ENCODE data around the gene YWHAG. TPM values are rescaled to one million over a fixed set of nuclear protein-coding genes. Genes with fewer than 3 reads are reported as not detected.
"Not testable (repeated sequence)": the region's sequence is repeated elsewhere in the genome, so short reads cannot be mapped to it uniquely, and the experiment has no call there.

The YWHAG gene
- total RNA-seq, 1 experiment from 2014 or later: 113 TPM

DNA sequence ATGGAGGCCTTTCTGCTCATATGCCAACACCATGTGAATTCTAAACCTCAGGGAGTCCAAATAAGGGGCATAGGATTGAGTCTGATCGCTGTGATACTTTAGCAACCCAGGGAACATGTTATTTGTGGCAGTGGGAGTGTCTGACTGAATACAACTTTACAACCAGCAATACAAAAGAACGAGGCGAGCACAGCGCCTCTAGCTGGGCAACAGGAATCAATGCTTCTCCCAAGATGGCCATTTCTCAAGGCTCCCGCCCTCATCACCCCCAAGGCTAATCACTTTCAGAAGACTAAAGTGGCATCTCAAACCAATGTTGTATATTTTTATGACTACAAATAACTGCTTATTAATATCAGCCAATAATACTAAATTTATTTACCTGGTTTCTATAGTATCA, 28.1 kb downstream of the YWHAG start:
- DNase-seq (ENCODE audit: low spot score): no peak
- in situ Hi-C loops (cut with HindIII; ENCODE audit: low sequenced_read_pairs): no loop called here

DNA sequence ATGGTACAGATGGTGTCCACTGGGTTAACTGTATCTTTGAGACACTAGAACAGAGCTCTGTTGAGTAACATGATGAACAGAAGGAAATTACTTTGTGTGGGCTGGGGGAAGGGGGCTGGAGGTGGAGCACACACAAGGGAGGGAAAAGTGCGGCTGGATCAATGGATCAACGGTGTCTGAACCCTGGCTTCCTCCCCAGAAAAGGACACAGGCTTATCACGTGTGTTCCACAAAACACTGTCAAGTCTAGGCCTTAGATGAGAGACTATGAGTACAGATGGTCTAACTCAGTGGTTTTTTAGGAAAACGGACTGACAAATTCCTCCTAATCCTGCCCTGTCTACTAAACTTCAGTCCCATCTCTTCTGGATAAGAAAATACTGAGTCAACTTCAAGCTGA, 28.5 kb downstream of the YWHAG start:
- in situ Hi-C loops (cut with HindIII; ENCODE audit: low sequenced_read_pairs): no loop called here
- DNase-seq (ENCODE audit: low spot score): no peak

DNA sequence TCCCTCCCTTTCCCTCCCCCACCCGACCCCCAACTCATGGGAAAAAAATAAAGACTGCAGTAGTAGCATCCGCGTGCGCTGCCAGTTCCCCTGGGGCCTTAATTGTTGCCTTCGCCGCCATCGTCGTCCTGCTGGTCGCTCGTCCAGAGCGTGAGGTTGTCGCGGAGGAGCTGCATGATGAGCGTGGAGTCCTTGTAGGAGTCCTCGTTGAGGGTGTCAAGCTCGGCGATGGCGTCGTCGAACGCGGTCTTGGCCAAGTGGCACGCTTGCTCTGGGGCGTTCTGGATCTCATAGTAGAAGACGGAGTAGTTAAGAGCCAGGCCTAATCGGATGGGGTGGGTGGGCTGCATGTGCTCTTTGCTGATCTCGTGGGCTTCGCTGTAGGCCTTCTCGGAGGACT, 29.3 kb downstream of the YWHAG start:
- in situ Hi-C loops (cut with HindIII; ENCODE audit: low sequenced_read_pairs): no loop called here
- DNase-seq (ENCODE audit: low spot score): no peak

DNA sequence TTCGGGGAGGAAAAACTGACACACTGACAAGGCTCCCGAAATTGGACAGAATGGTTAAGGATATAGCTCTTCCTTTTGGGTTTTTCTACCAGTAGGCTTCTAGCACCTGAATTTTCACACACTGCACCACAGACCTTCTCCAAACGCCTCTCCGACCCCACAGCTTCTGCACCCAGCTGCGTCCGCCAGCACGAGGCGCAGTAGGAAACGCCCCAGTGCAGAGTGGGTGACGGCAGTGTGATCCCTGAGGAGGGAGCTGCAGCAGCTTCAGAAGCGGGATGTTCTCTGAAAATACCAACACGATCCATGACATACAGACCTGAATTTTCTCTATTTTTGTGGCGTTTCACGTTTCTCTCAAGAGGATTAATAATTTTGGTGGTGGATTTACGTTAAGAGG, 30.4 kb downstream of the YWHAG start:
- no peak for DNase-seq (ENCODE audit: low spot score)
- in situ Hi-C loops (cut with HindIII; ENCODE audit: low sequenced_read_pairs): no loop called here

DNA sequence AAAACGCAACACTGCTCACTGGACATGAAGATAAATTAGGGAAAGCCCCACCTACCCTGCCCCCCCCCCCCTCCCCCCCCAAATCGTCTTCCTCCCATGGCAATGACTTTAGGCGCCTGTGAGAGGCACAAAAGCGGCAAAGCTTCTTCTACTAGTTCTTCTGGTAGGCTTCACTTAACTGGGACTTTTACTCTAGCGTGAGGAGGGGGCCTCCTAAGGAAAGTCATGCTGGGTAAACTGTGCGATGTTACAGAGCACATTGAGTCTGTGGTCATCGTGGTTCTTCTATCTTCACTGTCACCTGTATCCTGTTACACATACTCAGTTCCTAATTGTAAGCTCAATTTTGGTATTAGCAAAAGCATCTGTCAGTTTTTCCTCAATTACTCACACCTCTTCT, 31.2 kb downstream of the YWHAG start:
- no peak for DNase-seq (ENCODE audit: low spot score)
- in situ Hi-C loops (cut with HindIII; ENCODE audit: low sequenced_read_pairs): no loop called here

DNA sequence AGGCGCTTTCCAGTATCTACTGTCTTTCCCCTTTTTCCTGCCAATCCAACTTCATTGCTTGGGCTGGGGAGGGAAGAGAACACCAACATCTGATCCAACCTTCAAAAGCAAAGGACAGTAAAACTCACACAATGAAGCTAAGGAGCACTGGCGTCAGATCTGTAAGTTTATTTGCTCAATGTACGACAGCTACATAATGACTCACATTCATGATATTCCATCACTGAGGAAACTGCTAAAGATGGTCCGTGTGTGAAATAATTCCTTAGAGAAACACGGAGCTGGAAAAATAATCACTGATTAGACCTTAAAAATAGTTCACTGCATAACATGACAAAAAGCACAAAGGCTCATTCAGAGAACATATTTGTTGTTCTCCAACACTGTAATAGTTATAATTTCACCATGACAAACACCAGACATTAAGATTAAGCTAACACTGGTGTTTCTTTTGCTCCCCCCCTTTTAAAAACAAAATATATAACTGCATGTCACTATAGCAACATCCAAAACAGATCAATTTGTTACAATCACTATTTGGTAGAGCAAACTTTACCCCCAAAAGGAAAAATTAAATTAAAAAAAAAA, 32.1 kb downstream of the YWHAG start:
- DNase-seq (ENCODE audit: low spot score): no peak
- in situ Hi-C loops (cut with HindIII; ENCODE audit: low sequenced_read_pairs): no loop called here

DNA sequence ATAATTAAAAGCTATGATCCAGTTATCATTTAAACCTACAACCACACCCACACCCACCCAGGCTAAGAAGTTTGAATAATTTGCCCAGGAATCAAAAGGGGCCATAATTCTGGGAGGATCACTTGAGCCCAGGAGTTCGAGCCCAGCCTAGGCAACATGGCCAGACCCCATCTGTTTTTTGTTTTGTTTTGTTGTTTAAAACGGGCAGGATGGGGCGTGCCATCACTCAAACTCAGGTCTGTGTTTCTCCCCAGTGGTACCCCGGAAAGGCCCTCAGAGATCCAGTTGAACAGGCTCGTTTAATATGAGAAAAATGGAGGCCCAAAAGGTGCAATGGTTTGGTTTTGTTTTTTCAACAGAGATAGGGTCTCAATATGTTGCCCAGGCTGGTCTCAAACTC, 33.0 kb downstream of the YWHAG start:
- in situ Hi-C loops (cut with HindIII; ENCODE audit: low sequenced_read_pairs): no loop called here
- DNase-seq (ENCODE audit: low spot score): no peak

DNA sequence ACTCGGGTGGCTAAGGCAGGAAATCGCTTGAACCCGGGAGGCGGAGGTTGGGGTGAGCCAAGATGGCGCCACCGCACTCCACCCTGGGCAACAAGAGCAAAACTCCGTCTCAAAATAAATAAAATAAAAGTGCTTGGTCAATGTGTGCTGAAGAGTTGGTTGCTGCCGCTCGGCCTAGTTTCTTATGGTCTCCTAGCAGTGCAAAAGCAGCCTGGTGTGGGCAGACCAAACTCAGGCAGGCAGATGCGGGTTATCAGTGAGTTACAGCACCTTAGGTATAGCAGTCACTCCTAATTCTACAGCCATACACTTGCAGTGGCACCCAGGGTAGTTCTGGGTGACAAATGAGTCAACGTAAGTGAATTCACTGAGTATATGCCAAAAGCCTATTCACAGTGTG, 33.7 kb downstream of the YWHAG start:
- in situ Hi-C loops (cut with HindIII; ENCODE audit: low sequenced_read_pairs): no loop called here
- DNase-seq (ENCODE audit: low spot score): no peak

DNA sequence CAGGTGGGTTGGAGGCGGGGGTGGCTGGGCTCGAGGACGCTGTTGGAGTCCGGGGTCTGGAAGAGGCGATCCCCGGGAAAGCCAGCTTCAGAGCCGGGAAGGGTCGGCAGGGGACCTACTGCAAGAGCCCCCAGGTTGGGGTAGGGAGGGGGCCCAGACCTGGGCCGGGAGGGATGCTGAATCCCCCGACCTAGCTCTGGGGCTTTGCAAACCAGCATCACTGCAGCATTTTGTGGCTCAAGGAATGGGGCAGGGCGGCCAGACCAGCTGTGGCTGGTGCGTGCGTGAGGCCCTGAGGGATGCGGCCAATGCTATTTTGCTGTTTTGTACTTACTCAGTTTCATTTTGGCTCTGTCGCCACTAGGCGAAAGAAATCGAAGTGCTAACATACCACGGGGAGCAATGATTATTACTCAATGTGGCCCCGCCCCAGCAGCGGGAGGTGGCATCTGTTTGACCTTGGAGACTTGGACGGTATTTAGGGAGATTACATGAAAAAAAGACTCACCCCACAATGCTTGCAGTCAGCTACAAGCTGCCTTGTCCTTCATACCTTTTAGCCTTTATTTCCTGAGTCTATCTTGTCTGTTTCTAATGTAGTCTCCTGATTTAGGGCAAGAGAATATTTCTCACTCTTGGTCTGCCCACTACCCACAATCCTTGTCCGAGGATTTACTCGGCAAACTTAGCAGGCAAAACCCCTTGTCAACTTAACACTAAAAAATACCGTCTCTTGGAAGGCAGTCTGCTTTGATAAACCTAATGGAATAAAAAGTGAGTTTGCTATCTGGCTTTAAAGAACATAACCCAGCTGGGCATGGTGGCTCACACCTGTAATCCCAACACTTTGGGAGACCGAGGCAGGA, 40.1 kb downstream of the YWHAG start:
- DNase-seq (ENCODE audit: low spot score): peak; percentile 63
- in situ Hi-C loops (cut with HindIII; ENCODE audit: low sequenced_read_pairs): no loop called here

DNA sequence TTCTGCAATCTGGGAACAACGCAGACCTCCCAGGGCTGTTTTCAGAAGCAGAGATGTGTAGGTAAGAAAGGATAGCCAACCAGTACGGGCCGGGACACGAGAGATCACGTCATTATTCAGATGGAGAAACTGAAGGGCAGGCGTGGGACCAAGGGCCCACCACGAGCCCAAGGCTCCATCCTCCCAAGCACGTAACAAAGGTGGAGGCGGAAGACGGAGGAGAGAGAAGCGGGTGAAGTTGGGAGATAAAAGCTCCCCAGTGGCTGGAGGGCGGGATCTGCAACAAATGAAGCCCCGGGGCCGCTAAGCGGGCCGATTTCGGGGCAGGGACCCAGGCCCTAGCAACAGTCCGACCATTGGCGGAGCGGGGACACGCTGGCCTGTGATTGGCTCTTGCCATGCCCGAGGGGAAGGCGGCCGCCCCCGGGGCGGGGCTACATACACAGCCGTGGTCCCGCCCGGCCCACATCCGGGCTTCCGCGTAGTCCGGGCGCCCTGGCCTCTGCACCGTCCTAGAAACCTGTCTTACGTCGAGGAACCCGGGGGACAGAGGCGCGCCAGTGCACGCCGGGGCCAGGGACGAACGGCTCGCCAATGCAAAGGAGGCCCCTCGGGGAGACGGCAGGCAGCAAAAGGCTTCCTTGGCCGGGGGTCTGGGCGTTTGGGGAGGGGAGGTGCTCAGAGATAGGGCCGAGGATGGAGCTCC, 40.9 kb downstream of the YWHAG start:
- in situ Hi-C loops (cut with HindIII; ENCODE audit: low sequenced_read_pairs): no loop called here
- peak; percentile 98 for DNase-seq (ENCODE audit: low spot score)

DNA sequence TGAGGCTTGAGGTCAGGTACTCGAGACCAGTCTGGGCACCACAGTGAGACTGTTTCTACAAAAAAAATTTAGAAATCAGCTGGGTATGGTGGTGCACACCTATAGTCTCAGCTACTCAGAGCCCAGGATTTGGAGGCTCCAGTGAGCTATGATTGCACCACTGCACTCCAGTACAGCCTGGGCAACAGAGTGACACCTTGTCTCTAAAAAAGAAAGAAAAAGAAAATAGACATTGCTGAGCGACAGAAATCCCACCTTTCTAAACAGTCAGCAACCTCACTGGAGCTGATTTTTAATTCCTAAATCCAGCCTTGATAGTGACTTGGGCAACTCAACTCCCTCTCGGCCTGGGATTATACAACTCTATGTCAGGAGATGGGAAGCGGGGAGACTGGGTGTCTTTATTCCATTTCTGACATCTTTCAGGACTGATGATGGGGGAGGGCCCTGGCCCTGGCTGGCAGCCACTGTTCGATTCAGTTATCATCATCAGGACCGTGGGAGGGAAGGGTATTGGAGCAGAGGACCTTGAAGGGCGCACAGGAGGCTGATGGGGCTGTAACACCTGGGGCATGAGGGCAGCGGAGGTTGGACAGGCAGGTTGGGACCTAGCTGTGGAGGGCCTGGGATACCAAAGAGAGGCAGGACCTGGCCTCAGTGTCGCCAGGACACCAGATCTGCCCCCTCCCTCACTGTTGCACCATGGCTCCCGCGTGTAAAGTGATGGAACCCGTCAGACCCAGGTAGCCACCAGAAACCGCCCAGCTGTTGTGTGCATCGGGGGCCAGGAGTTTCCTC, 41.6 kb downstream of the YWHAG start:
- in situ Hi-C loops (cut with HindIII; ENCODE audit: low sequenced_read_pairs): no loop called here
- DNase-seq (ENCODE audit: low spot score): no peak

DNA sequence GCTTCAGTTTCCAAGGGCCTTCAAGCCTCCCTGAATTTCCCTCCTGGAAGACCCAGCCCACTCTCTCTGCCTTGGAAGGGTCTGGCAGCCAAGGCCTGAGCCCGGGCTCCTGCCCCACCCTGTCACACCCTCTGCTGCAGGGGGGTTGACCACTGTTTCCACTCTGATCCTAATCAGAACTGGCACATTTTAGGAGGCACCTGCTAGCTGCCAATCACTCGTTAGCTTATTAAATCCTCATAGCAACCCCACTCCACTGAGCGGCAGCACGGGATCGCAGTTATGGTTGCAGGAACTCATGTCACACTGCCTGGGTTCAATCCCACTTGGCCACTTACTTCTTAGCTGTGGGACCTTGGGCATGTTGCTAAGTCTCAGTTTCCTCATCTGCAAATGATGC, 43.4 kb downstream of the YWHAG start:
- in situ Hi-C loops (cut with HindIII; ENCODE audit: low sequenced_read_pairs): no loop called here
- DNase-seq (ENCODE audit: low spot score): no peak

DNA sequence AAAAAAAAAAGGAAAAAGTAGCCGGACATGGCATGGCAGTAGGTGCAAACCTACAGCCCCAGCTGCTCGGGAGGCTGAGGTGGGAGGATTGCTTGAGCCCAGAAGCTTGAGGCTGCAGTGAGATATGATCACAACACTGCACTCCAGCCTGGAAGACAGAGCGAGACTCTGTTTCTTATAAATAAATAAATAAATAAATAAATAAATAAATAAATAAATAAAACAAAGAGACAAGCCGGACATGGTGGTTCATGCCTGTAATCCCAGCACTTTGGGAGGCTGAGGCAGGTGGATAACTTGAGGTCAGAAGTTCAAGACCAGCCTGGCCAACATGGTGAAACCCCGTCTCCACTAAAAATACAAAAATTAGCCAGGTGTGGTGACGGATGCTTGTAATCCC, 44.1 kb downstream of the YWHAG start:
- in situ Hi-C loops (cut with HindIII; ENCODE audit: low sequenced_read_pairs); DNase-seq (ENCODE audit: low spot score): not testable (repeated sequence)

DNA sequence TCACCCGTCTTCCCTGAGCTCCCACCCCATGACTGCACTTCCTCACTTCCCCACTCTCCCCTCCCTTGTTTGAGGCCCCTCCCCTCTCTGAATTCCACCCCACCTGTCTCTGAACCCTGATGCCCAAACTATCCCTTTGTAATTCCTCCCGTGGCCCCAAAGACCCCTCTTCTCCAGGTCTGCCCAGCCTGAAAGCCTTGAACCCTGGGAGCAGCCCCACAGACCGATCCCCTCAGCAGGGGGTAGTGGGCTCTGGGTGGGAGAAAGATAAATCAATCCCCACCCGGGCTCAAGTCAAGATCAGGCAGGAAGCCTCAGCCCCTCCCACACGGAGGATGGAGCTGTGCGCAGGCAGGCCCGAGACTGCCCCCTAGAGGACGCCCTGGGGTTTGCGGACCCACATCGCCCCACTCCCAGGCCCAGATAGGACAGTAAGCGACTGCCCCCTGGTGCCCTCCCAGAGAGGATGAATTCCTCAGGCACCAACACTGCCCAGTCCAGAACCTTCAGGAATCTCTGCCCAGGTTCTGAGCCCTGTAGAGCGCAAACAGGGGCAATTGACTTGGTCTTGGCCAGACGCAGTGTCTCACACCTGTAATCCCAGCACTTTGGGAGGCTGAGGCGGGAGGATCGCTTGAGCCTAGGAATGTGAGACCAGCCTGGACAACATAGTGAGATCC, 44.6 kb downstream of the YWHAG start:
- in situ Hi-C loops (cut with HindIII; ENCODE audit: low sequenced_read_pairs): no loop called here
- peak; percentile 90 for DNase-seq (ENCODE audit: low spot score)

DNA sequence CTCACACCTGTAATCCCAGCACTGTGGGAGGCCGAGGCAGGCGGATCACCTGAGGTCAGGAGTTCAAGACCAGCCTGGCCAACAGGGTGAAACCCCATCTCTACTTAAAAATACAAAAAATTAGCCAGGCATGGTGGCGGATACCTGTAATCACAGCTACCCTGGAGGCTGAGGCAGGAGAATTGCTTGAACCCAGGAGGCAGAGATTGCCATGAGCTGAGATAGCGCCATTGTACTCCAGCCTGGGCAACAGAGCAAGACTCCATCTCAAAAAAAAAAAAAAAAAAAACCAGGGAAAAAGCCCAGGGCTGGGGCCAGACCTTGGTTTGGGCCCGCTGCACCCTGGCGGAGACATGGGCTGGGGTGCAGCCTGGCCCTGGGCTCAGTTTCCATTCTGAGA, 47.0 kb downstream of the YWHAG start:
- in situ Hi-C loops (cut with HindIII; ENCODE audit: low sequenced_read_pairs); DNase-seq (ENCODE audit: low spot score): not testable (repeated sequence)

DNA sequence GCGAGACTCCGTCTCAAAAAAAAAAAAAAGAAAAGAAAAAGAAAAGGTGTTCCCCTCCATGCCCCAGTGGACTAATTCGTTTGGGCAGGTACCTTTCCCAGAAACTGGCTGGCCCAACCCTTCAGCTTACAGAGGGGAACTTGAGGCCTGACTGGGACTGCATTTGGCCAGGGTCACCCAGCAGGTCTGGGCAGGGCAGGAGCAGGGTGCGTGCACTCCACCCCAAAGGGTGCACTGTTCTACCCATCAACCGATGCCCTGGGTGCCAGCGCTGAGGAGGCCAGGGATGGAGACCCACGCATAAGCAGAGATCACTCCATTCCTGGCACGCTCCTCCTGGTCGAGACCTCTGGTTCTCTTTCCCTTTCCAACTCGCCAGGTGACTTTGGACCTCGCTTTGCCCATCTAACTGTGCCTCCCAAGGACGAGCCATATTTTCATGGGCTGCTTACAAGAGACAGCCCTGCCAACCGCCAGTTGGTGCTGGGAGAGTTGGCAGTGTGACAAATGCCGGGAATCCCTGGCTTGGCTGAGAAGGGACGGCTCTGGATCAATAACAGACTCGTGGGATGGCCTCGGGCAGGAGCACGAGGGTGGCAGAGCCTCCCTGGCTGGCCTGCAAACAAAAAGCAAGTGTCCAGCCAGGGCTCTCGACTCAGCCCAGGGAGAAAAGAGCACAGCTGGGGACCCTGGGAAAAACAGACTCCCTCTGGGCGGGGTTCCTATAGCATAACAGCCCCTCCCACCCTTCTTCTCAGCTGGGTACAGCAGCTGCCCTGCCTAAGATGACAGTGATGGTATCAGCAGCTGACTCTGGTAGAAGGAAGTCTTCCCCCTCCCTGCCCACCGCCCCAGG, 48.5 kb downstream of the YWHAG start:
- in situ Hi-C loops (cut with HindIII; ENCODE audit: low sequenced_read_pairs): no loop called here
- DNase-seq (ENCODE audit: low spot score): peak; percentile 75

DNA sequence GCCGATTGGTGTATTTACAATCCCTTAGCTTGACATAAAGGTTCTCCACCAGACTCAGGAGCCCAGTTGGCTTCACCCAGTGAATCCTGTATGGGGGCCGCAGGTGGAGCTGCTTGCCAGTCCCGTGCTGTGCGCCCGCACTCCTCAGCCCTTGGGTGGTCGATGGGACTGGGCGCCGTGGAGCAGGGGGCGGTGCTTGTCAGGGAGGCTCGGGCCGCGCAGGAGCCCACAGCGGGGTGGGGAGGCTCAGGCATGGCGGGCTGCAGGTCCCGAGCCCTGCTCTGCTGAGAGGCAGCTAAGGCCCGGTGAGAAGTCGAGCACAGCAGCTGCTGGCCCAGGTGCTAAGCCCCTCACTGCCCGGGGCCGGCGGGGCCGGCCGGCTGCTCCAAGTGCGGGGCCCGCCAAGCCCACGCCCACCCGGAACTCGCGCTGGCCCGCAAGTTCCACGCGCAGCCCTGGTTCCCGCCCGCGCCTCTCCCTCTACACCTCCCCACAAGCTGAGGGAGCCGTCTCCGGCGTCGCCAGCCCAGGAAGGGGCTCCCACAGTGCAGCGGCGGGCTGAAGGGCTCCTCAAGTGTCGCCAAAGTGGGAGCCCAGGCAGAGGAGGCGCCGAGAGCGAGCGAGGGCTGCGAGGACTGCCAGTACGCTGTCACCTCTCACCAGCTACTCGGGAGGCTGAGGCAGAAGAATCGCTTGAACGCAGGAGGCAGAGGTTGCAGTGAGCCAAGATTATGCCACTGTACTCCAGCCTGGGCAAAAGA, 49.3 kb downstream of the YWHAG start:
- in situ Hi-C loops (cut with HindIII; ENCODE audit: low sequenced_read_pairs): loop anchor here (10.0 kb wide), 1 partner anchor 105 kb away; the partner anchor contains the start of gene SRRM3
- not testable (repeated sequence) for DNase-seq (ENCODE audit: low spot score)

Measured in G401 (cell line).